ENCODE measurements around the gene DDX39B.

Gene DDX39B

GRCh38 chr6:31546958-31547726, 5.3 kb upstream of the DDX39B start, which contains the start of gene NFKBIL1:
NFKBIL1 (plus strand) TSS chr6:31547608; CDS start chr6:31547695, 87 bp downstream.
- Mint-ChIP-seq H3K4me1 (ENCODE audit: low read depth) (peaks cover 57% of the 10 kb centered on the region), H3K4me3 (peak within 1 kb of the TSS; percentile 76), H3K9me3 (no peaks in the 10 kb centered on the region), H3K27ac (peak within 1 kb of the TSS; percentile 95), H3K36me3 (ENCODE audit: low read depth) (peaks cover 49% of the 10 kb centered on the region), H3K27me3 (no peaks in the 10 kb centered on the region)
- peak; percentile 91 for DNase-seq

GRCh38 chr6:31546339-31546957, 4.6 kb upstream of the DDX39B start, which contains the start of gene ATP6V1G2:
ATP6V1G2 (minus strand) TSS chr6:31546608; CDS start chr6:31546559, 49 bp downstream.
- H3K4me1 Mint-ChIP-seq (ENCODE audit: low read depth): peaks cover 54% of the 10 kb centered on the region
- H3K9me3 Mint-ChIP-seq: no peaks in the 10 kb centered on the region
- no peaks in the 10 kb centered on the region for H3K27me3 Mint-ChIP-seq
- H3K4me3 Mint-ChIP-seq: peak within 1 kb of the TSS; percentile 76
- peaks cover 52% of the 10 kb centered on the region for H3K36me3 Mint-ChIP-seq (ENCODE audit: low read depth)
- DNase-seq: peak; percentile 93
- H3K27ac Mint-ChIP-seq: peak within 1 kb of the TSS; percentile 95

GRCh38 chr6:31545291-31545690, 3.5 kb upstream of the DDX39B start:
- H3K4me3 Mint-ChIP-seq: no peak overlapping the region

GRCh38 chr6:31544676-31545075, 2.9 kb upstream of the DDX39B start:
- Mint-ChIP-seq H3K4me1 (ENCODE audit: low read depth) (peaks cover 52% of the 10 kb centered on the region), H3K27ac (no peak overlapping the region), H3K9me3 (no peaks in the 10 kb centered on the region), H3K36me3 (ENCODE audit: low read depth) (peaks cover 55% of the 10 kb centered on the region), H3K4me3 (no peak overlapping the region), H3K27me3 (no peaks in the 10 kb centered on the region)
- DNase-seq: no peak

More at GRCh38 chr6:31545291-31545690, 3.5 kb upstream of the DDX39B start:
- Mint-ChIP-seq H3K36me3 (ENCODE audit: low read depth) (peaks cover 54% of the 10 kb centered on the region), H3K9me3 (no peaks in the 10 kb centered on the region), H3K27ac (no peak overlapping the region), H3K27me3 (no peaks in the 10 kb centered on the region), H3K4me1 (ENCODE audit: low read depth) (peaks cover 49% of the 10 kb centered on the region)
- DNase-seq: no peak

GRCh38 chr6:31543639-31544038, 1.8 kb upstream of the DDX39B start:
- H3K4me3 Mint-ChIP-seq: peak overlapping the region; percentile 94
- H3K9me3 Mint-ChIP-seq: no peaks in the 10 kb centered on the region
- peak; percentile 19 for DNase-seq
- no peaks in the 10 kb centered on the region for H3K27me3 Mint-ChIP-seq
- no peak overlapping the region for H3K27ac Mint-ChIP-seq
- peaks cover 56% of the 10 kb centered on the region for H3K36me3 Mint-ChIP-seq (ENCODE audit: low read depth)
- H3K4me1 Mint-ChIP-seq (ENCODE audit: low read depth): peaks cover 55% of the 10 kb centered on the region

GRCh38 chr6:31541059-31541657, 645 bp downstream of the DDX39B start:
- H3K4me3 Mint-ChIP-seq: peak overlapping the region; percentile 94
- peak; percentile 64 for DNase-seq
- peaks cover 68% of the 10 kb centered on the region for H3K36me3 Mint-ChIP-seq (ENCODE audit: low read depth)
- peaks cover 50% of the 10 kb centered on the region for H3K4me1 Mint-ChIP-seq (ENCODE audit: low read depth)
- peak overlapping the region; percentile 95 for H3K27ac Mint-ChIP-seq
- H3K9me3 Mint-ChIP-seq: no peaks in the 10 kb centered on the region
- H3K27me3 Mint-ChIP-seq: no peaks in the 10 kb centered on the region

- peaks cover 50% of the 10 kb centered on the region for H3K4me1 Mint-ChIP-seq (ENCODE audit: low read depth)
- no peak for DNase-seq
- H3K27me3 Mint-ChIP-seq: no peaks in the 10 kb centered on the region
- peaks cover 73% of the 10 kb centered on the region for H3K36me3 Mint-ChIP-seq (ENCODE audit: low read depth)
- H3K27ac Mint-ChIP-seq: peak overlapping the region; percentile 95
- peak overlapping the region; percentile 94 for H3K4me3 Mint-ChIP-seq
- H3K9me3 Mint-ChIP-seq: no peaks in the 10 kb centered on the region
Observed at GRCh38 chr6:31540640-31541039, 1.2 kb downstream of the DDX39B start.

GRCh38 chr6:31538805-31539400, 2.9 kb downstream of the DDX39B start:
- H3K27me3 Mint-ChIP-seq: no peaks in the 10 kb centered on the region
- peaks cover 91% of the 10 kb centered on the region for H3K36me3 Mint-ChIP-seq (ENCODE audit: low read depth)
- H3K9me3 Mint-ChIP-seq: no peaks in the 10 kb centered on the region
- peak overlapping the region; percentile 94 for H3K4me3 Mint-ChIP-seq
- peaks cover 62% of the 10 kb centered on the region for H3K4me1 Mint-ChIP-seq (ENCODE audit: low read depth)
- peak overlapping the region; percentile 95 for H3K27ac Mint-ChIP-seq
- peak; percentile 24 for DNase-seq

- H3K9me3 Mint-ChIP-seq: no peaks in the 10 kb centered on the region
- H3K36me3 Mint-ChIP-seq (ENCODE audit: low read depth): peaks cover 97% of the 10 kb centered on the region
- H3K27me3 Mint-ChIP-seq: no peaks in the 10 kb centered on the region
- DNase-seq: no peak
- no peak overlapping the region for H3K4me3 Mint-ChIP-seq
- H3K27ac Mint-ChIP-seq: peak overlapping the region; percentile 73
- peaks cover 71% of the 10 kb centered on the region for H3K4me1 Mint-ChIP-seq (ENCODE audit: low read depth)
Observed at GRCh38 chr6:31535538-31536324, 6.1 kb downstream of the DDX39B start.

- Mint-ChIP-seq H3K9me3 (no peaks in the 10 kb centered on the region), H3K27ac (peak overlapping the region; percentile 73), H3K4me1 (ENCODE audit: low read depth) (peaks cover 65% of the 10 kb centered on the region), H3K4me3 (no peak overlapping the region), H3K27me3 (no peaks in the 10 kb centered on the region), H3K36me3 (ENCODE audit: low read depth) (peaks cover 97% of the 10 kb centered on the region)
- peak; percentile 24 for DNase-seq
Observed at GRCh38 chr6:31534521-31535040, 7.2 kb downstream of the DDX39B start.

- DNase-seq: peak; percentile 28
- Mint-ChIP-seq H3K27ac (peak overlapping the region; percentile 79), H3K36me3 (ENCODE audit: low read depth) (peaks cover 97% of the 10 kb centered on the region), H3K4me3 (no peak overlapping the region), H3K9me3 (no peaks in the 10 kb centered on the region), H3K4me1 (ENCODE audit: low read depth) (peaks cover 60% of the 10 kb centered on the region), H3K27me3 (no peaks in the 10 kb centered on the region)
Observed at GRCh38 chr6:31534011-31534410, 7.8 kb downstream of the DDX39B start.

GRCh38 chr6:31533455-31533841, 8.4 kb downstream of the DDX39B start:
- peak overlapping the region; percentile 79 for H3K27ac Mint-ChIP-seq
- peaks cover 54% of the 10 kb centered on the region for H3K4me1 Mint-ChIP-seq (ENCODE audit: low read depth)
- peaks cover 96% of the 10 kb centered on the region for H3K36me3 Mint-ChIP-seq (ENCODE audit: low read depth)
- H3K4me3 Mint-ChIP-seq: no peak overlapping the region
- H3K9me3 Mint-ChIP-seq: no peaks in the 10 kb centered on the region
- DNase-seq: no peak
- no peaks in the 10 kb centered on the region for H3K27me3 Mint-ChIP-seq

- Mint-ChIP-seq H3K4me3 (no peak overlapping the region), H3K36me3 (ENCODE audit: low read depth) (peaks cover 93% of the 10 kb centered on the region), H3K4me1 (ENCODE audit: low read depth) (peaks cover 50% of the 10 kb centered on the region), H3K27me3 (no peaks in the 10 kb centered on the region), H3K27ac (peak overlapping the region; percentile 79), H3K9me3 (no peaks in the 10 kb centered on the region)
- DNase-seq: peak; percentile 15
Observed at GRCh38 chr6:31532644-31533454, 9.0 kb downstream of the DDX39B start.
